HEK293 (cell line): ENCODE measurements around the gene C19orf33.

Experiments
- ELK4 ChIP-seq: IDR thresholded peaks from 2 replicates; pipeline ENCODE4 v1.6.1; 2011; ENCODE audit warnings: mild to moderate bottlenecking, low read depth, low read length, borderline replicate concordance
- INSM2 ChIP-seq: fragments of 450-650 bp; formaldehyde crosslinking; IDR thresholded peaks from 2 replicates; pipeline ENCODE4 v1.5.1; 2016; ENCODE audit warnings: missing biosample characterization, missing genetic modification characterization
- KLF1 ChIP-seq: fragments of 450-650 bp; formaldehyde crosslinking; IDR thresholded peaks from 2 replicates; pipeline ENCODE4 v1.5.1; 2016; ENCODE audit warnings: missing biosample characterization, missing genetic modification characterization
- KLF10 ChIP-seq: fragments of 450-650 bp; IDR thresholded peaks from 2 replicates; pipeline ENCODE4 v1.5.1; 2018; ENCODE audit warnings: missing biosample characterization, mild to moderate bottlenecking, missing genetic modification characterization
- MEIS1 ChIP-seq: sonication (generic); formaldehyde crosslinking; IDR thresholded peaks from 2 replicates; pipeline ENCODE4 v1.8.1; 2022; ENCODE audit warnings: missing genetic modification reagents, mild to moderate bottlenecking, borderline replicate concordance
- PRDM1 ChIP-seq: fragments of 450-650 bp; formaldehyde crosslinking; IDR thresholded peaks from 2 replicates; pipeline ENCODE4; 2016; ENCODE audit warnings: missing biosample characterization, missing genetic modification characterization
- SETDB1 ChIP-seq: IDR thresholded peaks from one replicate; pipeline ENCODE4 v1.6.1; 2017; ENCODE audit warnings: mild to moderate bottlenecking, low read length, moderate library complexity, mixed read lengths; ENCODE audit not compliant: insufficient read length
- SP3 ChIP-seq: fragments of 450-650 bp; formaldehyde crosslinking; IDR thresholded peaks from 2 replicates; pipeline ENCODE4 v1.5.1; 2016; ENCODE audit warnings: missing biosample characterization, missing genetic modification characterization
- SP7 ChIP-seq: fragments of 450-650 bp; formaldehyde crosslinking; IDR thresholded peaks from 2 replicates; pipeline ENCODE4 v1.5.1; 2016; ENCODE audit warnings: missing biosample characterization, missing genetic modification characterization
- TRIM28 ChIP-seq: IDR thresholded peaks from 2 replicates; pipeline ENCODE4 v1.6.1; 2011; ENCODE audit warnings: low read length, control low read depth, borderline replicate concordance
- YY2 ChIP-seq: fragments of 450-650 bp; formaldehyde crosslinking; IDR thresholded peaks from 2 replicates; pipeline ENCODE4 v1.5.1; 2016; ENCODE audit warnings: missing biosample characterization, missing genetic modification characterization
- ZFP69B ChIP-seq: fragments of 450-650 bp; formaldehyde crosslinking; IDR thresholded peaks from 2 replicates; pipeline ENCODE4 v1.5.1; 2016; ENCODE audit warnings: missing biosample characterization, missing genetic modification characterization
- ZNF138 ChIP-seq: fragments of 450-650 bp; formaldehyde crosslinking; IDR thresholded peaks from 2 replicates; pipeline ENCODE4 v1.5.1; 2016; ENCODE audit warnings: missing biosample characterization, missing genetic modification characterization, borderline replicate concordance
- ZNF169 ChIP-seq: fragments of 450-650 bp; formaldehyde crosslinking; IDR thresholded peaks from 2 replicates; pipeline ENCODE4 v1.5.1; 2016; ENCODE audit warnings: missing biosample characterization, missing genetic modification characterization
- ZNF223 ChIP-seq: fragments of 450-650 bp; formaldehyde crosslinking; IDR thresholded peaks from 2 replicates; pipeline ENCODE4 v1.5.1; 2016; ENCODE audit warnings: missing biosample characterization, missing genetic modification characterization
- ZNF324 ChIP-seq: fragments of 450-650 bp; formaldehyde crosslinking; IDR thresholded peaks from 2 replicates; pipeline ENCODE4 v1.5.1; 2016; ENCODE audit warnings: missing biosample characterization, missing genetic modification characterization
- ZNF366 ChIP-seq: fragments of 450-650 bp; formaldehyde crosslinking; conservative IDR thresholded peaks from 2 replicates; pipeline ENCODE4 v1.5.1; 2016; ENCODE audit warnings: missing biosample characterization, missing genetic modification characterization
- ZNF37A ChIP-seq: fragments of 450-650 bp; IDR thresholded peaks from 2 replicates; pipeline ENCODE4 v1.5.1; 2018; ENCODE audit warnings: missing biosample characterization, missing genetic modification characterization
- ZNF391 ChIP-seq: fragments of 450-650 bp; formaldehyde crosslinking; IDR thresholded peaks from 2 replicates; pipeline ENCODE4 v1.5.1; 2016; ENCODE audit warnings: low read depth, missing biosample characterization, missing genetic modification characterization, borderline replicate concordance
- ZNF404 ChIP-seq: fragments of 450-650 bp; formaldehyde crosslinking; IDR thresholded peaks from 2 replicates; pipeline ENCODE4 v1.5.1; 2017; ENCODE audit warnings: missing biosample characterization, missing genetic modification characterization
- ZNF514 ChIP-seq: fragments of 450-650 bp; formaldehyde crosslinking; IDR thresholded peaks from 2 replicates; pipeline ENCODE4 v1.5.1; 2016; ENCODE audit warnings: missing biosample characterization, missing genetic modification characterization
- ZNF529 ChIP-seq: fragments of 450-650 bp; formaldehyde crosslinking; IDR thresholded peaks from 2 replicates; pipeline ENCODE4 v1.5.1; 2017; ENCODE audit warnings: missing genetic modification characterization, missing biosample characterization; ENCODE audit not compliant: insufficient replicate concordance
- ZNF571 ChIP-seq: fragments of 450-650 bp; formaldehyde crosslinking; IDR thresholded peaks from 2 replicates; pipeline ENCODE4 v1.5.0; 2017; ENCODE audit warnings: missing biosample characterization, missing genetic modification characterization
- ZNF600 ChIP-seq: fragments of 450-650 bp; formaldehyde crosslinking; IDR thresholded peaks from 2 replicates; pipeline ENCODE4 v1.5.1; 2016; ENCODE audit warnings: missing biosample characterization, missing genetic modification characterization
- ZNF629 ChIP-seq: fragments of 450-650 bp; formaldehyde crosslinking; IDR thresholded peaks from 2 replicates; pipeline ENCODE4 v1.5.1; 2017; ENCODE audit warnings: missing biosample characterization, missing genetic modification characterization
- ZNF747 ChIP-seq: fragments of 450-650 bp; formaldehyde crosslinking; IDR thresholded peaks from 2 replicates; pipeline ENCODE4 v1.5.1; 2016; ENCODE audit warnings: missing biosample characterization, missing genetic modification characterization
- ZNF777 ChIP-seq: fragments of 450-650 bp; formaldehyde crosslinking; IDR thresholded peaks from 2 replicates; pipeline ENCODE4 v1.5.1; 2017; ENCODE audit warnings: missing biosample characterization, missing genetic modification characterization, borderline replicate concordance
- ZNF785 ChIP-seq: fragments of 450-650 bp; formaldehyde crosslinking; IDR thresholded peaks from 2 replicates; pipeline ENCODE4 v1.5.1; 2016; ENCODE audit warnings: missing biosample characterization, missing genetic modification characterization
- ZSCAN16 ChIP-seq: fragments of 450-650 bp; formaldehyde crosslinking; IDR thresholded peaks from 2 replicates; pipeline ENCODE4 v1.5.1; 2016; ENCODE audit warnings: missing biosample characterization, missing genetic modification characterization
- ZSCAN4 ChIP-seq: fragments of 450-650 bp; formaldehyde crosslinking; IDR thresholded peaks from 2 replicates; pipeline ENCODE4 v1.5.1; 2017; ENCODE audit warnings: missing biosample characterization, missing genetic modification characterization
- TF ChIP-seq, protein P1 (sequence below): fragments of 450-650 bp; IDR thresholded peaks from 2 replicates; pipeline ENCODE4 v1.5.1; 2018; ENCODE audit warnings: missing biosample characterization, mild to moderate bottlenecking, missing genetic modification characterization
- TF ChIP-seq, protein P2 (sequence below): fragments of 450-650 bp; formaldehyde crosslinking; IDR thresholded peaks from 2 replicates; pipeline ENCODE4 v1.5.1; 2017; ENCODE audit warnings: missing biosample characterization, mild to moderate bottlenecking, missing genetic modification characterization, moderate library complexity

C19orf33 gene

GRCh38 chr19:38264486-38265212, 39.4 kb upstream of the C19orf33 start, which contains the start of gene SPINT2 (continued):
- peak; percentile 54; the same call in 1 of the 2 replicates for TF ChIP-seq ZFP69B (tag by site-specific recombination)
- no peak for TF ChIP-seq ZNF629 (tag by site-specific recombination)
- no peak for TF ChIP-seq ZNF514 (tag by site-specific recombination)
- no peak for TF ChIP-seq MEIS1 (CRISPR knock-in tag)
- peak; percentile 91 for TF ChIP-seq ZNF324 (tag by site-specific recombination)
- TF ChIP-seq KLF1, result peak; percentile 5
- TF ChIP-seq ZNF169 (tag by site-specific recombination), result 0 out of 2 replicates have a peak, but pooled peaks have one; percentile 51
- TF ChIP-seq TRIM28, result no peak
- TF ChIP-seq ZNF785 (tag by site-specific recombination), result peak; percentile 61; the same call in 1 of the 2 replicates
- peak; percentile 66; the same call in 1 of the 2 replicates for TF ChIP-seq ZNF391
- no peak for TF ChIP-seq ZNF571 (tag by site-specific recombination)
- TF ChIP-seq ZSCAN16 (tag by site-specific recombination), result no peak; the same call in 1 of the 2 replicates
- TF ChIP-seq ZNF223 (tag by site-specific recombination), result no peak
- TF ChIP-seq, protein P1, sequence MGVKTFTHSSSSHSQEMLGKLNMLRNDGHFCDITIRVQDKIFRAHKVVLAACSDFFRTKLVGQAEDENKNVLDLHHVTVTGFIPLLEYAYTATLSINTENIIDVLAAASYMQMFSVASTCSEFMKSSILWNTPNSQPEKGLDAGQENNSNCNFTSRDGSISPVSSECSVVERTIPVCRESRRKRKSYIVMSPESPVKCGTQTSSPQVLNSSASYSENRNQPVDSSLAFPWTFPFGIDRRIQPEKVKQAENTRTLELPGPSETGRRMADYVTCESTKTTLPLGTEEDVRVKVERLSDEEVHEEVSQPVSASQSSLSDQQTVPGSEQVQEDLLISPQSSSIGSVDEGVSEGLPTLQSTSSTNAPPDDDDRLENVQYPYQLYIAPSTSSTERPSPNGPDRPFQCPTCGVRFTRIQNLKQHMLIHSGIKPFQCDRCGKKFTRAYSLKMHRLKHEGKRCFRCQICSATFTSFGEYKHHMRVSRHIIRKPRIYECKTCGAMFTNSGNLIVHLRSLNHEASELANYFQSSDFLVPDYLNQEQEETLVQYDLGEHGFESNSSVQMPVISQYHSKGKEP, result 0 out of 2 replicates have a peak, but pooled peaks have one; percentile 38
- peak; percentile 64; the same call in 1 of the 2 replicates for TF ChIP-seq INSM2
- TF ChIP-seq SP7 (tag by site-specific recombination), result peak; percentile 43
- peak; percentile 82 for TF ChIP-seq YY2
- TF ChIP-seq SETDB1, result no peak
- TF ChIP-seq ELK4, result no peak
- TF ChIP-seq ZNF138 (tag by site-specific recombination), result no peak
- TF ChIP-seq ZNF37A, result no peak
- no peak for TF ChIP-seq ZNF404 (tag by site-specific recombination)
- peak; percentile 51; the same call in 1 of the 2 replicates for TF ChIP-seq SP3 (tag by site-specific recombination)
- no peak for TF ChIP-seq ZNF529
- TF ChIP-seq ZNF747 (tag by site-specific recombination), result no peak
- TF ChIP-seq ZNF777 (tag by site-specific recombination), result peak; percentile 84
- TF ChIP-seq KLF10 (tag by site-specific recombination), result peak; percentile 71; the same call in 1 of the 2 replicates
- TF ChIP-seq ZNF366 (tag by site-specific recombination), result no peak
- TF ChIP-seq ZNF600, result peak; percentile 90
- TF ChIP-seq ZSCAN4 (tag by site-specific recombination), result no peak
- TF ChIP-seq PRDM1, result no peak
- TF ChIP-seq, protein P2, sequence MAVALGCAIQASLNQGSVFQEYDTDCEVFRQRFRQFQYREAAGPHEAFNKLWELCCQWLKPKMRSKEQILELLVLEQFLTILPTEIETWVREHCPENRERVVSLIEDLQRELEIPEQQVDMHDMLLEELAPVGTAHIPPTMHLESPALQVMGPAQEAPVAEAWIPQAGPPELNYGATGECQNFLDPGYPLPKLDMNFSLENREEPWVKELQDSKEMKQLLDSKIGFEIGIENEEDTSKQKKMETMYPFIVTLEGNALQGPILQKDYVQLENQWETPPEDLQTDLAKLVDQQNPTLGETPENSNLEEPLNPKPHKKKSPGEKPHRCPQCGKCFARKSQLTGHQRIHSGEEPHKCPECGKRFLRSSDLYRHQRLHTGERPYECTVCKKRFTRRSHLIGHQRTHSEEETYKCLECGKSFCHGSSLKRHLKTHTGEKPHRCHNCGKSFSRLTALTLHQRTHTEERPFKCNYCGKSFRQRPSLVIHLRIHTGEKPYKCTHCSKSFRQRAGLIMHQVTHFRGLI (tag by site-specific recombination), result peak; percentile 76; the same call in 1 of the 2 replicates
